NB4 (cell line): ENCODE data around the gene CITED1.

Source experiments
- MAX ChIP-seq: IDR thresholded peaks from 2 replicates; pipeline ENCODE4 v1.6.1; 2011; ENCODE audit warnings: low read depth, low read length
- MYC ChIP-seq: IDR thresholded peaks from 2 replicates; pipeline ENCODE4 v1.6.1; 2011; ENCODE audit warnings: low read depth, low read length
- POLR2A ChIP-seq: IDR thresholded peaks from 2 replicates; pipeline ENCODE4 v1.6.1; 2011; ENCODE audit warnings: mild to moderate bottlenecking; ENCODE audit not compliant: insufficient read length; ENCODE audit errors: extremely low read depth
- TF ChIP-seq, protein P1 (sequence below): IDR thresholded peaks from one replicate; pipeline ENCODE4 v1.5.1; 2012; ENCODE audit warnings: low read depth, low read length

GRCh38 chrX:72304877-72305276, 837 bp downstream of the CITED1 start:
- TF ChIP-seq, protein P1, sequence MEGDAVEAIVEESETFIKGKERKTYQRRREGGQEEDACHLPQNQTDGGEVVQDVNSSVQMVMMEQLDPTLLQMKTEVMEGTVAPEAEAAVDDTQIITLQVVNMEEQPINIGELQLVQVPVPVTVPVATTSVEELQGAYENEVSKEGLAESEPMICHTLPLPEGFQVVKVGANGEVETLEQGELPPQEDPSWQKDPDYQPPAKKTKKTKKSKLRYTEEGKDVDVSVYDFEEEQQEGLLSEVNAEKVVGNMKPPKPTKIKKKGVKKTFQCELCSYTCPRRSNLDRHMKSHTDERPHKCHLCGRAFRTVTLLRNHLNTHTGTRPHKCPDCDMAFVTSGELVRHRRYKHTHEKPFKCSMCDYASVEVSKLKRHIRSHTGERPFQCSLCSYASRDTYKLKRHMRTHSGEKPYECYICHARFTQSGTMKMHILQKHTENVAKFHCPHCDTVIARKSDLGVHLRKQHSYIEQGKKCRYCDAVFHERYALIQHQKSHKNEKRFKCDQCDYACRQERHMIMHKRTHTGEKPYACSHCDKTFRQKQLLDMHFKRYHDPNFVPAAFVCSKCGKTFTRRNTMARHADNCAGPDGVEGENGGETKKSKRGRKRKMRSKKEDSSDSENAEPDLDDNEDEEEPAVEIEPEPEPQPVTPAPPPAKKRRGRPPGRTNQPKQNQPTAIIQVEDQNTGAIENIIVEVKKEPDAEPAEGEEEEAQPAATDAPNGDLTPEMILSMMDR: no peak
- TF ChIP-seq POLR2A: no peak
- TF ChIP-seq MYC: no peak
- no peak for TF ChIP-seq MAX
